ENCODE data around the gene NCR1. TPM values are rescaled to one million over a fixed set of nuclear protein-coding genes. Genes with fewer than 3 reads are reported as not detected.
"Not testable (repeated sequence)": the region's sequence is repeated elsewhere in the genome, so short reads cannot be mapped to it uniquely, and the experiment has no call there.

NCR1 gene
- total RNA-seq, 4 donors from 2014 or later = 0.41 to 1.9 TPM; not detected in 2

DNA sequence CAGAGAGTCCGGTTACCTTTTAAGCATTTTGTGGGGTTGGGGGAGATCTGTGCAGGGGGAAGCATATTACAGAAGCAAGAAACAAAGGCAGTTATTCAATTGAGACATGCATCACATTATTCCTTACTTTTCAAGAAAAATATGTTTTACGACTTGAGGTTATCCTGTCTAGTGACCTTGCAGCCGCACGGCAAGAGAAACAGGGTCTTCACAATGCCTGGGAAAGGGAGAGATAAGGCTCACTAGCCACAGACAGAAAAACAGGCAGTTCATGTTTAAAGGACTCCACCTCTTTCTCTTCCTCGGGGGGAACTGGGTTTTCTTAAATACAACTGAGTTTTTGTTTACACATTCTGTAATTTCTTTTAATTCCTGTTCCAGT is 536 bp upstream of the NCR1 start:
- TF ChIP-seq, protein P1, sequence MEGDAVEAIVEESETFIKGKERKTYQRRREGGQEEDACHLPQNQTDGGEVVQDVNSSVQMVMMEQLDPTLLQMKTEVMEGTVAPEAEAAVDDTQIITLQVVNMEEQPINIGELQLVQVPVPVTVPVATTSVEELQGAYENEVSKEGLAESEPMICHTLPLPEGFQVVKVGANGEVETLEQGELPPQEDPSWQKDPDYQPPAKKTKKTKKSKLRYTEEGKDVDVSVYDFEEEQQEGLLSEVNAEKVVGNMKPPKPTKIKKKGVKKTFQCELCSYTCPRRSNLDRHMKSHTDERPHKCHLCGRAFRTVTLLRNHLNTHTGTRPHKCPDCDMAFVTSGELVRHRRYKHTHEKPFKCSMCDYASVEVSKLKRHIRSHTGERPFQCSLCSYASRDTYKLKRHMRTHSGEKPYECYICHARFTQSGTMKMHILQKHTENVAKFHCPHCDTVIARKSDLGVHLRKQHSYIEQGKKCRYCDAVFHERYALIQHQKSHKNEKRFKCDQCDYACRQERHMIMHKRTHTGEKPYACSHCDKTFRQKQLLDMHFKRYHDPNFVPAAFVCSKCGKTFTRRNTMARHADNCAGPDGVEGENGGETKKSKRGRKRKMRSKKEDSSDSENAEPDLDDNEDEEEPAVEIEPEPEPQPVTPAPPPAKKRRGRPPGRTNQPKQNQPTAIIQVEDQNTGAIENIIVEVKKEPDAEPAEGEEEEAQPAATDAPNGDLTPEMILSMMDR (IDR thresholded peaks at IDR 0.05) = no peak
- no peak for TF ChIP-seq EP300 (IDR thresholded peaks at IDR 0.05; ENCODE audit: low read depth)
- TF ChIP-seq POLR2A (IDR thresholded peaks at IDR 0.05) = no peak
- no peak for TF ChIP-seq POLR2AphosphoS5 (IDR thresholded peaks at IDR 0.05)
- WGBS, 2 donors (ENCODE audit: low coverage in 1 of 2) = 42 to 48% methylated on average over 5 of the region's 5 CpGs
- no peaks in the 10 kb centered on the region for H3K9me3 ChIP-seq
- no peaks in the 10 kb centered on the region for H3K36me3 ChIP-seq
- no peak overlapping the region for H3K27ac ChIP-seq
- H3K4me3 ChIP-seq = no peak overlapping the region
- in situ Hi-C loops (cut with MboI; ENCODE audit: low pct_ligation_motif_present in 1 of 4, low pct_unique_long_range_greater_than_20kb in 1 of 4, low sequenced_read_pairs in 3 of 4) = no loop called here
- no peak for DNase-seq
- H3K27me3 ChIP-seq = no peaks in the 10 kb centered on the region
- intact Hi-C loops (cut with DNase I; ENCODE audit: low total_unique reads) = no loop called here
- H3K4me1 ChIP-seq = no peaks in the 10 kb centered on the region

DNA sequence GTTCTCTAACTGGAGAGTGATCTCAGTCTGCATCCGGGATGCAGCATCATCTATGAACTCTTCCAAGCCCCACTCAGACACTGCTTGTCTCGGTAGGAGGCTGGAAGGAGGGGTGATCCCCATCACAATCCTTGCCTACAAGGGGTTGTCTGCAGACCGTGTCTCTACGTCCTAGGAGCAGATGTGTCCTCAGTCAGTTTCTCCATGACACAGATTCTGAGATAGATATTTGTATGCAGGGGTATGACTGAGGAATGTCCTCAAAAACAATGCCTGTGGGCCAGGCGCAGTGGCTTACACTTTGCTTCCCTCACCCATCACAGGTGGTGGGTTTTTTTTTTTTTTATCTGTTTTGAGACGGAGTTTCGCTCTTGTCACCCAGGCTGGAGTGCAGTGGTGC is 871 bp downstream of the NCR1 start:
- WGBS, 2 donors (ENCODE audit: low coverage in 1 of 2) = 61 to 87% methylated on average over 3 to 7 of the region's 7 CpGs
- no peak overlapping the region for H3K27ac ChIP-seq
- TF ChIP-seq EP300 (IDR thresholded peaks at IDR 0.05; ENCODE audit: low read depth) = no peak
- TF ChIP-seq POLR2A (IDR thresholded peaks at IDR 0.05) = no peak
- no peak for TF ChIP-seq POLR2AphosphoS5 (IDR thresholded peaks at IDR 0.05)
- TF ChIP-seq, protein P1 (IDR thresholded peaks at IDR 0.05) = no peak
- H3K9me3 ChIP-seq = no peaks in the 10 kb centered on the region
- H3K27me3 ChIP-seq = no peaks in the 10 kb centered on the region
- H3K36me3 ChIP-seq = no peaks in the 10 kb centered on the region
- H3K4me1 ChIP-seq = no peaks in the 10 kb centered on the region
- in situ Hi-C loops (cut with MboI; ENCODE audit: low pct_ligation_motif_present in 1 of 4, low pct_unique_long_range_greater_than_20kb in 1 of 4, low sequenced_read_pairs in 3 of 4) (no loop called here), intact Hi-C loops (cut with DNase I; ENCODE audit: low total_unique reads) (no loop called here)
- no peak for DNase-seq
- no peak overlapping the region for H3K4me3 ChIP-seq

DNA sequence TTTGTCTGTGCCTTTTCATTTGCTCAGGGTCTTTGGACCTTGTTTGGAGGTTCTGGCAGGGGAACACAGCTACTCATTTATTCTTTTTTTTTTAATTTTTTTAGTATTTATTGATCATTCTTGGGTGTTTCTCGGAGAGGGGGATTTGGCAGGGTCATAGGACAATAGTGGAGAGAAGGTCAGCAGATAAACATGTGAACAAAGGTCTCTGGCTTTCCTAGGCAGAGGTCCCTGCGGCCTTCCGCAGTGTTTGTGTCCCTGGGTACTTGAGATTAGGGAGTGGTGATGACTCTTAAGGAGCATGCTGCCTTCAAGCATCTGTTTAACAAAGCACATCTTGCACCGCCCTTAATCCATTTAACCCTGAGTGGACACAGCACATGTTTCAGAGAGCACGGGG is 2.0 kb downstream of the NCR1 start:
- H3K36me3 ChIP-seq; DNase-seq; H3K9me3 ChIP-seq; H3K4me1 ChIP-seq; H3K4me3 ChIP-seq; in situ Hi-C loops (cut with MboI; ENCODE audit: low pct_ligation_motif_present in 1 of 4, low pct_unique_long_range_greater_than_20kb in 1 of 4, low sequenced_read_pairs in 3 of 4); intact Hi-C loops (cut with DNase I; ENCODE audit: low total_unique reads); H3K27me3 ChIP-seq; H3K27ac ChIP-seq: not testable (repeated sequence)
- WGBS, 2 donors (ENCODE audit: low coverage in 1 of 2) = 57 to 84% methylated on average over 1 to 5 of the region's 5 CpGs

DNA sequence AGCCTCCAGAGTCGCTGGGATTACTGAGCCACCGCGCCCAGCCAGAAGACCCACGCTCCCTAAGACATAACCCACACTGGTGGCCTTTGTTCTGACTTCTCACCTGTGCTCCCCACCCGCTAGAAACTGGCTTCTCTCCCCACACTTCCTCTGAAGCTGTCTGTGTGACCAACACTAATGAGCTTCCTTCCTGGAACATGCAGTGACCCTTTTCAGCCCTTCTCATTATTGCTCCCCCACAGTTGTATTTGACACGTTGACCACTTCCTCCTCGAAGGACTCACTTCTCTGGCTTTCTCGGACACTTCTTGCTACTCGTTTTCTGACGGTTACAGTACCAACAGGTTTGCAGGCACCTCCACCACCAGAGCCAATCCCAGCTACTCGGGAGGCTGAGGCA is 10.9 kb downstream of the NCR1 start:
- WGBS, 2 donors (ENCODE audit: low coverage in 1 of 2) = 60 to 75% methylated on average over 2 to 11 of the region's 11 CpGs
- no peak for TF ChIP-seq POLR2AphosphoS5 (IDR thresholded peaks at IDR 0.05)
- peaks cover 3% of the 10 kb centered on the region for H3K27me3 ChIP-seq
- H3K4me3 ChIP-seq = no peak overlapping the region
- intact Hi-C loops (cut with DNase I; ENCODE audit: low total_unique reads) (no loop called here), in situ Hi-C loops (cut with MboI; ENCODE audit: low pct_ligation_motif_present in 1 of 4, low pct_unique_long_range_greater_than_20kb in 1 of 4, low sequenced_read_pairs in 3 of 4) (no loop called here)
- H3K27ac ChIP-seq = no peak overlapping the region
- no peaks in the 10 kb centered on the region for H3K9me3 ChIP-seq
- H3K4me1 ChIP-seq = no peaks in the 10 kb centered on the region
- DNase-seq = no peak
- no peaks in the 10 kb centered on the region for H3K36me3 ChIP-seq

DNA sequence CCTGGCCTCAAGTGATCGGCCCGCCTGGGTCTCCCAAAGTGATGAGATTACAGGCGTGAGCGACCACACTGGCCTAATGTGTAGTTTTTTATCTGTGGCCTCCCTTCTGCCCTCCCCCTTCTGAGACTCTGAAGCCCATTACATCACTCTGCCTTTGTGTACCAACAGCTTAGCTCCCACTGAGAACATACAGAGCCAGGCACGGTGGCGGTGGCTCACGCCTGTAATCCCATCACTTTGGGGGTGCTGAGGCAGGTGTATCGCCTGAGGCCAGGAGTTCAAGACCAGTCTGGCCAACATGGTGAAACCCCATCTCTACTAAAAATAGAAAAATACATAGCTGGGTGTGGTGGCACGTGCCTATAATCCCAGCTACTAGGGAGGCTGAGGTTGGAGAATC is 12.6 kb downstream of the NCR1 start:
- TF ChIP-seq, protein P1 (IDR thresholded peaks at IDR 0.05) = no peak
- TF ChIP-seq EP300 (IDR thresholded peaks at IDR 0.05; ENCODE audit: low read depth) (no peak), POLR2AphosphoS5 (IDR thresholded peaks at IDR 0.05) (no peak), POLR2A (IDR thresholded peaks at IDR 0.05) (no peak)
- peaks cover 3% of the 10 kb centered on the region for H3K27me3 ChIP-seq
- no peaks in the 10 kb centered on the region for H3K9me3 ChIP-seq
- 87% methylated on average over 9 of the region's 9 CpGs; no CpG with 5 or more reads in 1 of the 2 donors for WGBS, 2 donors (ENCODE audit: low coverage in 1 of 2)
- no peaks in the 10 kb centered on the region for H3K4me1 ChIP-seq
- no peak overlapping the region for H3K27ac ChIP-seq
- no peak overlapping the region for H3K4me3 ChIP-seq
- H3K36me3 ChIP-seq = no peaks in the 10 kb centered on the region
- in situ Hi-C loops (cut with MboI; ENCODE audit: low pct_ligation_motif_present in 1 of 4, low pct_unique_long_range_greater_than_20kb in 1 of 4, low sequenced_read_pairs in 3 of 4) (no loop called here), intact Hi-C loops (cut with DNase I; ENCODE audit: low total_unique reads) (no loop called here)
- DNase-seq = no peak

Measured in transverse colon (tissue), 4 donors.